HEK293 (cell line): ENCODE data around the gene TMCC2.

ENCODE experiments used
- BCL11A ChIP-seq: fragments of 450-650 bp; formaldehyde crosslinking; IDR thresholded peaks from 2 replicates; pipeline ENCODE4 v1.5.1; 2016; ENCODE audit warnings: low read depth, missing biosample characterization, missing genetic modification characterization
- KLF1 ChIP-seq: fragments of 450-650 bp; formaldehyde crosslinking; IDR thresholded peaks from 2 replicates; pipeline ENCODE4 v1.5.1; 2016; ENCODE audit warnings: missing biosample characterization, missing genetic modification characterization
- KLF8 ChIP-seq: fragments of 450-650 bp; formaldehyde crosslinking; IDR thresholded peaks from 2 replicates; pipeline ENCODE4 v1.5.1; 2016; ENCODE audit warnings: missing biosample characterization, missing genetic modification characterization
- MEIS1 ChIP-seq: sonication (generic); formaldehyde crosslinking; IDR thresholded peaks from 2 replicates; pipeline ENCODE4 v1.8.1; 2022; ENCODE audit warnings: missing genetic modification reagents, mild to moderate bottlenecking, borderline replicate concordance
- PRDM1 ChIP-seq: fragments of 450-650 bp; formaldehyde crosslinking; IDR thresholded peaks from 2 replicates; pipeline ENCODE4; 2016; ENCODE audit warnings: missing biosample characterization, missing genetic modification characterization
- ZBTB11 ChIP-seq: fragments of 450-650 bp; formaldehyde crosslinking; conservative IDR thresholded peaks from 2 replicates; pipeline ENCODE4 v1.5.1; 2016; ENCODE audit warnings: low read depth, missing biosample characterization, missing genetic modification characterization
- ZBTB8A ChIP-seq: fragments of 450-650 bp; formaldehyde crosslinking; IDR thresholded peaks from 2 replicates; pipeline ENCODE4 v1.5.1; 2016; ENCODE audit warnings: missing biosample characterization, missing genetic modification characterization
- ZFP3 ChIP-seq: fragments of 450-650 bp; formaldehyde crosslinking; IDR thresholded peaks from 2 replicates; pipeline ENCODE4 v1.5.1; 2016; ENCODE audit warnings: low read depth, missing biosample characterization, missing genetic modification characterization
- ZNF148 ChIP-seq: fragments of 450-650 bp; formaldehyde crosslinking; IDR thresholded peaks from 2 replicates; pipeline ENCODE4 v1.5.0; 2017; ENCODE audit warnings: missing biosample characterization, missing genetic modification characterization, borderline replicate concordance
- ZNF155 ChIP-seq: fragments of 450-650 bp; formaldehyde crosslinking; IDR thresholded peaks from 2 replicates; pipeline ENCODE4 v1.5.1; 2016; ENCODE audit warnings: missing biosample characterization, missing genetic modification characterization
- ZNF18 ChIP-seq: fragments of 450-650 bp; formaldehyde crosslinking; IDR thresholded peaks from 2 replicates; pipeline ENCODE4 v1.5.1; 2016; ENCODE audit warnings: missing biosample characterization, missing genetic modification characterization
- ZNF202 ChIP-seq: fragments of 450-650 bp; formaldehyde crosslinking; IDR thresholded peaks from 2 replicates; pipeline ENCODE4 v1.5.1; 2016; ENCODE audit warnings: missing biosample characterization, missing genetic modification characterization, borderline replicate concordance
- ZNF354C ChIP-seq: fragments of 450-650 bp; formaldehyde crosslinking; IDR thresholded peaks from 2 replicates; pipeline ENCODE4 v1.5.1; 2016; ENCODE audit warnings: missing biosample characterization, missing genetic modification characterization, low read depth, borderline replicate concordance
- ZNF473 ChIP-seq: fragments of 450-650 bp; formaldehyde crosslinking; IDR thresholded peaks from 2 replicates; pipeline ENCODE4 v1.5.1; 2017; ENCODE audit warnings: missing biosample characterization, missing genetic modification characterization
- ZNF544 ChIP-seq: fragments of 450-650 bp; formaldehyde crosslinking; IDR thresholded peaks from 2 replicates; pipeline ENCODE4 v1.5.0; 2017; ENCODE audit warnings: missing biosample characterization, missing genetic modification characterization
- ZNF549 ChIP-seq: fragments of 450-650 bp; IDR thresholded peaks from 2 replicates; pipeline ENCODE4 v1.5.1; 2018; ENCODE audit warnings: missing biosample characterization, missing genetic modification characterization, mild to moderate bottlenecking, inconsistent platforms, moderate library complexity
- ZNF558 ChIP-seq: fragments of 450-650 bp; formaldehyde crosslinking; IDR thresholded peaks from 2 replicates; pipeline ENCODE4 v1.5.1; 2016; ENCODE audit warnings: missing biosample characterization, missing genetic modification characterization
- ZNF677 ChIP-seq: fragments of 450-650 bp; IDR thresholded peaks from 2 replicates; pipeline ENCODE4 v1.5.0; 2018; ENCODE audit warnings: missing biosample characterization, mild to moderate bottlenecking, missing genetic modification characterization, moderate library complexity
- ZNF843 ChIP-seq: fragments of 450-650 bp; formaldehyde crosslinking; IDR thresholded peaks from 2 replicates; pipeline ENCODE4 v1.5.1; 2016; ENCODE audit warnings: missing biosample characterization, missing genetic modification characterization
- TF ChIP-seq, protein P1 (sequence below): fragments of 450-650 bp; formaldehyde crosslinking; IDR thresholded peaks from 2 replicates; pipeline ENCODE4 v1.5.1; 2016; ENCODE audit warnings: missing biosample characterization, missing genetic modification characterization, borderline replicate concordance
- TF ChIP-seq, protein P2 (sequence below): fragments of 450-650 bp; formaldehyde crosslinking; IDR thresholded peaks from 2 replicates; pipeline ENCODE4 v1.5.1; 2016; ENCODE audit warnings: missing biosample characterization, missing genetic modification characterization
- TF ChIP-seq, protein P3 (sequence below): fragments of 450-650 bp; formaldehyde crosslinking; IDR thresholded peaks from 2 replicates; pipeline ENCODE4 v1.5.1; 2016; ENCODE audit warnings: missing biosample characterization, missing genetic modification characterization

TMCC2 gene

DNA sequence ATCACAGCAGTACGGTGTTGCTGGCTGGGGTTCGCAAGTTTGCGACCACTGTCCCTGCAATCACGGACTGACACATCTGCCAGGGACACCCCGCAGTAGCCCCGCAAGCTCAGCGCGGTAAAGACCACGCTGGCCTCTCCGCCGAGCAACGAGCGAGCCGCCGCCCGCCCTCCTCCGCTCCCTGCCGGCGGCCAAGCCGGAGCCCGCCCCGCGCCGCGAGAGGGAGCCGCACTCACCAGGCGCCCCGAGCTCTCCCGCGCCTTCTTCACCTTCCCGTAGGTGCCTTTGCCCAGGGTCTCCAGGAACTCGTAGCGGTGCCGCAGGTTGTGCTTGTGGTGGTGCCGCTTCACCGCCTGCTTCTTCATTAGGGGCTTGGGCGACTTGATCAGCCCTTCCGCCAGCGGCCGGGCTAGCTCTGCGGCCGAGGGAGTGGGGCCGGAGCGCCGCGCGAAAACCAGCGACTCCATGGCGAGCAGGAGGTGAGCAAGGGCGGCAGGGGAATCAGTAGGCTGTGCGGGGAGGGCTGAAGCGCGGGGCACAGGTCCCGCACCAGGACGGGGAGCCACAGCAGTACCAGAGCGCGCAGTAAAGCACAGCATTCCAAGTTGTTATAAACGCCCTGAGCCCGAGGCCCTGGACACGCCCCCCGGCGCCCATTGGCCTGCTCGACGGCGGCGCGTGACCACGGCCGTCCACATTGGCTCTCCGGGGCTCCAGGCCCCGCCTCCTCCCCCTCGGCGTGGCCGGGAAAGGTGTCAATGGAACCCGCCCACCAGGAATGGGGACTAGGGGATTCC, 93.6 kb downstream of the TMCC2 start, which contains the start of gene NUAK2 (continued):
- TF ChIP-seq, protein P1, sequence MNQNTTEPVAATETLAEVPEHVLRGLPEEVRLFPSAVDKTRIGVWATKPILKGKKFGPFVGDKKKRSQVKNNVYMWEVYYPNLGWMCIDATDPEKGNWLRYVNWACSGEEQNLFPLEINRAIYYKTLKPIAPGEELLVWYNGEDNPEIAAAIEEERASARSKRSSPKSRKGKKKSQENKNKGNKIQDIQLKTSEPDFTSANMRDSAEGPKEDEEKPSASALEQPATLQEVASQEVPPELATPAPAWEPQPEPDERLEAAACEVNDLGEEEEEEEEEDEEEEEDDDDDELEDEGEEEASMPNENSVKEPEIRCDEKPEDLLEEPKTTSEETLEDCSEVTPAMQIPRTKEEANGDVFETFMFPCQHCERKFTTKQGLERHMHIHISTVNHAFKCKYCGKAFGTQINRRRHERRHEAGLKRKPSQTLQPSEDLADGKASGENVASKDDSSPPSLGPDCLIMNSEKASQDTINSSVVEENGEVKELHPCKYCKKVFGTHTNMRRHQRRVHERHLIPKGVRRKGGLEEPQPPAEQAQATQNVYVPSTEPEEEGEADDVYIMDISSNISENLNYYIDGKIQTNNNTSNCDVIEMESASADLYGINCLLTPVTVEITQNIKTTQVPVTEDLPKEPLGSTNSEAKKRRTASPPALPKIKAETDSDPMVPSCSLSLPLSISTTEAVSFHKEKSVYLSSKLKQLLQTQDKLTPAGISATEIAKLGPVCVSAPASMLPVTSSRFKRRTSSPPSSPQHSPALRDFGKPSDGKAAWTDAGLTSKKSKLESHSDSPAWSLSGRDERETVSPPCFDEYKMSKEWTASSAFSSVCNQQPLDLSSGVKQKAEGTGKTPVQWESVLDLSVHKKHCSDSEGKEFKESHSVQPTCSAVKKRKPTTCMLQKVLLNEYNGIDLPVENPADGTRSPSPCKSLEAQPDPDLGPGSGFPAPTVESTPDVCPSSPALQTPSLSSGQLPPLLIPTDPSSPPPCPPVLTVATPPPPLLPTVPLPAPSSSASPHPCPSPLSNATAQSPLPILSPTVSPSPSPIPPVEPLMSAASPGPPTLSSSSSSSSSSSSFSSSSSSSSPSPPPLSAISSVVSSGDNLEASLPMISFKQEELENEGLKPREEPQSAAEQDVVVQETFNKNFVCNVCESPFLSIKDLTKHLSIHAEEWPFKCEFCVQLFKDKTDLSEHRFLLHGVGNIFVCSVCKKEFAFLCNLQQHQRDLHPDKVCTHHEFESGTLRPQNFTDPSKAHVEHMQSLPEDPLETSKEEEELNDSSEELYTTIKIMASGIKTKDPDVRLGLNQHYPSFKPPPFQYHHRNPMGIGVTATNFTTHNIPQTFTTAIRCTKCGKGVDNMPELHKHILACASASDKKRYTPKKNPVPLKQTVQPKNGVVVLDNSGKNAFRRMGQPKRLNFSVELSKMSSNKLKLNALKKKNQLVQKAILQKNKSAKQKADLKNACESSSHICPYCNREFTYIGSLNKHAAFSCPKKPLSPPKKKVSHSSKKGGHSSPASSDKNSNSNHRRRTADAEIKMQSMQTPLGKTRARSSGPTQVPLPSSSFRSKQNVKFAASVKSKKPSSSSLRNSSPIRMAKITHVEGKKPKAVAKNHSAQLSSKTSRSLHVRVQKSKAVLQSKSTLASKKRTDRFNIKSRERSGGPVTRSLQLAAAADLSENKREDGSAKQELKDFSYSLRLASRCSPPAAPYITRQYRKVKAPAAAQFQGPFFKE (tag by site-specific recombination) = no peak
- no peak for TF ChIP-seq PRDM1 (tag by site-specific recombination)
- no peak for TF ChIP-seq ZNF558
- no peak for TF ChIP-seq BCL11A (tag by site-specific recombination)
- TF ChIP-seq, protein P2, sequence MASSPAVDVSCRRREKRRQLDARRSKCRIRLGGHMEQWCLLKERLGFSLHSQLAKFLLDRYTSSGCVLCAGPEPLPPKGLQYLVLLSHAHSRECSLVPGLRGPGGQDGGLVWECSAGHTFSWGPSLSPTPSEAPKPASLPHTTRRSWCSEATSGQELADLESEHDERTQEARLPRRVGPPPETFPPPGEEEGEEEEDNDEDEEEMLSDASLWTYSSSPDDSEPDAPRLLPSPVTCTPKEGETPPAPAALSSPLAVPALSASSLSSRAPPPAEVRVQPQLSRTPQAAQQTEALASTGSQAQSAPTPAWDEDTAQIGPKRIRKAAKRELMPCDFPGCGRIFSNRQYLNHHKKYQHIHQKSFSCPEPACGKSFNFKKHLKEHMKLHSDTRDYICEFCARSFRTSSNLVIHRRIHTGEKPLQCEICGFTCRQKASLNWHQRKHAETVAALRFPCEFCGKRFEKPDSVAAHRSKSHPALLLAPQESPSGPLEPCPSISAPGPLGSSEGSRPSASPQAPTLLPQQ = peak; percentile 75; the same call in 1 of the 2 replicates
- no peak for TF ChIP-seq MEIS1
- no peak for TF ChIP-seq ZNF473 (tag by site-specific recombination)
- no peak for TF ChIP-seq ZNF148
- TF ChIP-seq ZNF549 (tag by site-specific recombination) = no peak
- TF ChIP-seq ZNF677 (tag by site-specific recombination) = no peak; the same call in 1 of the 2 replicates
- no peak for TF ChIP-seq ZNF202 (tag by site-specific recombination)
- TF ChIP-seq KLF8 (tag by site-specific recombination) = no peak; the same call in 1 of the 2 replicates
- no peak for TF ChIP-seq ZNF354C (tag by site-specific recombination)
- no peak for TF ChIP-seq ZNF544
- TF ChIP-seq ZBTB11 (tag by site-specific recombination) = no peak
- no peak for TF ChIP-seq ZFP3
- TF ChIP-seq ZNF155 (tag by site-specific recombination) = no peak
- TF ChIP-seq, protein P3, sequence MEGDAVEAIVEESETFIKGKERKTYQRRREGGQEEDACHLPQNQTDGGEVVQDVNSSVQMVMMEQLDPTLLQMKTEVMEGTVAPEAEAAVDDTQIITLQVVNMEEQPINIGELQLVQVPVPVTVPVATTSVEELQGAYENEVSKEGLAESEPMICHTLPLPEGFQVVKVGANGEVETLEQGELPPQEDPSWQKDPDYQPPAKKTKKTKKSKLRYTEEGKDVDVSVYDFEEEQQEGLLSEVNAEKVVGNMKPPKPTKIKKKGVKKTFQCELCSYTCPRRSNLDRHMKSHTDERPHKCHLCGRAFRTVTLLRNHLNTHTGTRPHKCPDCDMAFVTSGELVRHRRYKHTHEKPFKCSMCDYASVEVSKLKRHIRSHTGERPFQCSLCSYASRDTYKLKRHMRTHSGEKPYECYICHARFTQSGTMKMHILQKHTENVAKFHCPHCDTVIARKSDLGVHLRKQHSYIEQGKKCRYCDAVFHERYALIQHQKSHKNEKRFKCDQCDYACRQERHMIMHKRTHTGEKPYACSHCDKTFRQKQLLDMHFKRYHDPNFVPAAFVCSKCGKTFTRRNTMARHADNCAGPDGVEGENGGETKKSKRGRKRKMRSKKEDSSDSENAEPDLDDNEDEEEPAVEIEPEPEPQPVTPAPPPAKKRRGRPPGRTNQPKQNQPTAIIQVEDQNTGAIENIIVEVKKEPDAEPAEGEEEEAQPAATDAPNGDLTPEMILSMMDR (tag by site-specific recombination) = peak; percentile 85
- TF ChIP-seq ZNF843 (tag by site-specific recombination) = 0 out of 2 replicates have a peak, but pooled peaks have one; percentile 39
- peak; percentile 34; the same call in 1 of the 2 replicates for TF ChIP-seq KLF1 (tag by site-specific recombination)
- TF ChIP-seq ZBTB8A (tag by site-specific recombination) = peak; percentile 90
- no peak for TF ChIP-seq ZNF18
